K562 (cell line): Measurements from ENCODE around the gene SRRM4. TPM values are rescaled to one million over a fixed set of nuclear protein-coding genes. Genes with fewer than 3 reads are reported as not detected.

Experiments
- ATAC-seq: fragments of 200-7000 bp; cut with Tn5 transposase; 3 replicates; pipeline ENCODE4 v1.9.1; 2020; ENCODE audit warnings: moderate library complexity
- BruUV-seq: library from RNA; stranded (reverse); fragments of 400-500 nt; replicated peaks from 2 replicates; lab custom pipeline; 2021; lab: Mats Ljungman, UMichigan
- CTCF ChIA-PET: fragments of 300-600 bp; formaldehyde crosslinking; extraction: SDS; loops from one replicate; lab custom pipeline; 2021; ENCODE audit warnings: low intra/inter-chr PET ratio; lab: Yijun Ruan, JAX
- POLR2A ChIA-PET: fragments of 300-600, 350-650 bp; sonication (Branson Sonifier 250); formaldehyde crosslinking; extraction: SDS; loops from one replicate; lab custom pipeline; 2021; ENCODE audit warnings: antibody characterized with exemption, inconsistent platforms; lab: Yijun Ruan, JAX
- DNase-seq, 4 experiments: peaks; one replicate each; pipeline versions ENCODE4 v3.0.0 to v3.0.0-alpha.2; 2011 to 2018; ENCODE audit warnings: low spot score in 3 of 4, mixed read lengths in 3 of 4; ENCODE audit errors: extremely low read depth in 1 of 4
- FAIRE-seq: peaks from 2 replicates; lab custom pipeline; 2011; peaks lifted over from hg19 to GRCh38; lab: Jason Lieb, UNC
- H2AFZ ChIP-seq: 2 replicates; pipeline ENCODE4 v1.6.0; 2011; ENCODE audit warnings: low read depth, low read length, control low read depth, inconsistent platforms
- H3K27ac ChIP-seq: fragments of 200-600 bp; 3 replicates; pipeline ENCODE4 v1.8.0; 2011; ENCODE audit warnings: low read depth, mild to moderate bottlenecking, control low read depth, inconsistent platforms, low read length, moderate library complexity, mixed read lengths; ENCODE audit errors: extremely low read depth
- H3K27me3 ChIP-seq, 2 experiments: fragments of 300-600 bp in 1 of 2; 2 replicates in 1 of 2; 3 replicates in 1 of 2; pipeline versions ENCODE4 v1.6.0 to v1.8.0; 2011; ENCODE audit warnings: inconsistent platforms in 2 of 2, low read length in 2 of 2, mild to moderate bottlenecking in 1 of 2, mixed read lengths in 1 of 2, moderate library complexity in 1 of 2; ENCODE audit not compliant: control insufficient read depth in 2 of 2, insufficient read depth in 2 of 2
- H3K36me3 ChIP-seq: fragments of 300-600 bp; 3 replicates; pipeline ENCODE4 v1.8.0; 2011; ENCODE audit warnings: mild to moderate bottlenecking, low read length, inconsistent platforms; ENCODE audit not compliant: control insufficient read depth, insufficient read depth
- H3K4me1 ChIP-seq, 2 experiments: fragments of 200-600 bp in 1 of 2; replicated peaks in 1 of 2; 2 replicates in 1 of 2; 3 replicates in 1 of 2; pipeline versions ENCODE4 v1.5.1 to v1.8.0; 2011; ENCODE audit warnings: inconsistent platforms in 2 of 2, low read length in 2 of 2, mild to moderate bottlenecking in 1 of 2, mixed read lengths in 1 of 2, moderate library complexity in 1 of 2; ENCODE audit not compliant: control insufficient read depth in 2 of 2, insufficient read depth in 2 of 2
- H3K4me2 ChIP-seq: 2 replicates; pipeline ENCODE4 v1.6.1; 2011; ENCODE audit warnings: low read length, control low read depth, inconsistent platforms, mixed read lengths; ENCODE audit not compliant: insufficient read depth
- H3K4me3 ChIP-seq: fragments of 200-600 bp; sonication (generic), shearing (Covaris generic); 2 replicates; pipeline ENCODE4 v1.5.1; 2016; ENCODE audit warnings: control low read depth, inconsistent platforms
- H3K79me2 ChIP-seq: fragments of 200-600 bp; 3 replicates; pipeline ENCODE4 v1.8.0; 2011; ENCODE audit warnings: low read length, inconsistent platforms; ENCODE audit not compliant: control insufficient read depth, insufficient read depth
- H3K9ac ChIP-seq, 2 experiments: 2 replicates each; pipeline versions ENCODE4 v1.6.0 to v1.6.1; 2011; ENCODE audit warnings: low read depth in 2 of 2, low read length in 2 of 2, control low read depth in 1 of 2, inconsistent platforms in 1 of 2, mild to moderate bottlenecking in 1 of 2, mixed read lengths in 1 of 2; ENCODE audit not compliant: insufficient read depth in 1 of 2
- H3K9me1 ChIP-seq: one replicate; pipeline ENCODE4 v1.6.0; 2011; ENCODE audit warnings: inconsistent platforms, mild to moderate bottlenecking, low read length, moderate library complexity; ENCODE audit not compliant: control insufficient read depth, insufficient read depth
- H3K9me3 ChIP-seq: replicated peaks from 2 replicates; pipeline ENCODE4 v1.5.1; 2011; ENCODE audit warnings: low read depth, low read length, inconsistent platforms; ENCODE audit not compliant: control insufficient read depth, insufficient read depth
- H4K20me1 ChIP-seq: replicated peaks from 2 replicates; pipeline ENCODE4 v1.6.1; 2011; ENCODE audit warnings: low read length, inconsistent platforms, mixed read lengths; ENCODE audit not compliant: control insufficient read depth, insufficient read depth
- MLLT1 ChIP-seq, 2 experiments: fragments of 450-650 bp; IDR thresholded peaks; 2 replicates each; pipeline ENCODE4 v1.6.1; 2016
- RERE ChIP-seq: sonication (generic); formaldehyde crosslinking; IDR thresholded peaks from 2 replicates; pipeline ENCODE4 v1.8.0; 2023; ENCODE audit warnings: missing genetic modification reagents, mild to moderate bottlenecking, borderline replicate concordance
- SMAD2 ChIP-seq: fragments of 150-350 bp; IDR thresholded peaks from 2 replicates; pipeline ENCODE4 v1.6.1; 2014; ENCODE audit warnings: low read depth, mild to moderate bottlenecking, low read length
- SPI1 ChIP-seq: IDR thresholded peaks from 2 replicates; pipeline ENCODE4 v1.6.1; 2011; ENCODE audit warnings: low read depth, low read length, control low read depth, borderline replicate concordance
- STAT5A ChIP-seq: IDR thresholded peaks from 2 replicates; pipeline ENCODE4 v1.6.1; 2012; ENCODE audit warnings: low read length, inconsistent platforms, borderline replicate concordance
- TBL1XR1 ChIP-seq, 2 experiments: IDR thresholded peaks; 2 replicates each; pipeline ENCODE4 v1.6.1; 2012; ENCODE audit warnings: improper control_type of control experiment in 2 of 2, low read length in 2 of 2, mild to moderate bottlenecking in 1 of 2
- THRAP3 ChIP-seq: fragments of 450-650 bp; IDR thresholded peaks from 2 replicates; pipeline ENCODE4 v1.6.1; 2016; ENCODE audit warnings: mild to moderate bottlenecking, inconsistent platforms, borderline replicate concordance
- ZNF143 ChIP-seq: sonication (generic); formaldehyde crosslinking; IDR thresholded peaks from 2 replicates; pipeline ENCODE4 v1.9.0; 2022; ENCODE audit warnings: mild to moderate bottlenecking, missing genetic modification reagents
- ZNF239 ChIP-seq: fragments of 250-450 bp; sonication (Bioruptor Pico); IDR thresholded peaks from 2 replicates; pipeline ENCODE4 v1.4.0; 2020; ENCODE audit warnings: mild to moderate bottlenecking
- ZNF77 ChIP-seq: fragments of 250-450 bp; sonication (Bioruptor Pico); IDR thresholded peaks from 2 replicates; pipeline ENCODE4 v1.5.0; 2020
- WGBS: fragments of 100-300 bp; shearing (Covaris generic); methylation state at CpG from one replicate; pipeline ENCODE4 v1.1.6; 2016; ENCODE audit warnings: low coverage, mixed read lengths; ENCODE audit not compliant: insufficient coverage; ENCODE audit errors: missing lambda C conversion rate; 5-methylcytosine and 5-hydroxymethylcytosine counted together
- in situ Hi-C: fragments of 300-500 bp; cut with MboI; formaldehyde crosslinking; loops from 4 replicates; pipeline ENCODE4 v1.15.0; 2018; ENCODE audit warnings: inconsistent platforms, mixed read lengths
- intact Hi-C: fragments of 100-400 bp; cut with micrococcal nuclease; formaldehyde crosslinking; loops from 2 replicates; pipeline ENCODE4 v1.14.2; 2022
- polyA plus RNA-seq, 8 experiments: library from polyadenylated mRNA; depleted of rRNA in 4 of 8; stranded (reverse) in 5 of 8; unstranded in 3 of 8; fragments of >200 nt; fragmentation: Nextera tagmentation in 2 of 8; fragmentation: Illumina TruSeq in 1 of 8; extraction: Ambion mirVana in 2 of 8; extraction: Trizol in 1 of 8; gene quantifications; 2 replicates each; pipeline versions ENCODE4 v1.2.1 to v1.2.3, GENCODE V29; 2011 to 2014; ENCODE audit warnings: inconsistent platforms in 1 of 8, missing spikeins in 1 of 8
- total RNA-seq, 7 experiments: library from RNA; depleted of rRNA in 6 of 7; stranded (reverse); fragments of >200 nt in 6 of 7; fragmentation: Illumina TruSeq in 2 of 7; extraction: Trizol in 2 of 7; gene quantifications; 2 replicates each; pipeline versions ENCODE4 v1.2.1 to v1.2.3, GENCODE V29; 2011 to 2021; ENCODE audit warnings: low replicate concordance in 1 of 7

Gene SRRM4
- total and polyA plus RNA-seq, 9 of the 15 experiments (the other 6 are each of a cell fraction or from before 2014, with no cell fraction given) = not detected

GRCh38 chr12:119157978-119158377 is 176.6 kb downstream of the SRRM4 start:
- DNase-seq = no peak
- no peaks in the 10 kb centered on the region for H3K79me2 ChIP-seq
- ATAC-seq = no peak
- no peaks in the 10 kb centered on the region for H3K9me1 ChIP-seq
- no peak for FAIRE-seq
- H3K4me3 ChIP-seq = no peak overlapping the region
- no peaks in the 10 kb centered on the region for H3K9me3 ChIP-seq
- H3K4me1 ChIP-seq = peaks cover 7 to 26% of the 10 kb centered on the region in 2 experiments; a peak in 4 of 5 replicates
- POLR2A ChIA-PET = no interaction called here
- no TSS peak for BruUV-seq
- no peak overlapping the region for H3K27ac ChIP-seq
- no peak overlapping the region for H3K9ac ChIP-seq
- in situ Hi-C loops (no loop called here), intact Hi-C loops (no loop called here)
- no peaks in the 10 kb centered on the region for H4K20me1 ChIP-seq
- H2AFZ ChIP-seq = no peak overlapping the region
- H3K36me3 ChIP-seq = no peaks in the 10 kb centered on the region
- no peak overlapping the region for H3K4me2 ChIP-seq
- TF ChIP-seq MLLT1 (IDR thresholded peaks at IDR 0.05) = no peak
- no peak for TF ChIP-seq THRAP3
- no peak for TF ChIP-seq SPI1
- no peak for TF ChIP-seq RERE (CRISPR knock-in tag)
- TF ChIP-seq ZNF143 (CRISPR knock-in tag) = no peak
- TF ChIP-seq ZNF77 (CRISPR knock-in tag) = no peak
- no peak for TF ChIP-seq STAT5A
- no peak for TF ChIP-seq ZNF239 (CRISPR knock-in tag)
- TF ChIP-seq TBL1XR1 (IDR thresholded peaks at IDR 0.05; ENCODE audit: low read length in 2 of 2) = no peak
- no peak for TF ChIP-seq SMAD2
- H3K27me3 ChIP-seq = peaks cover 0 to 2% of the 10 kb centered on the region in 2 experiments; a peak in 1 of 5 replicates
- WGBS = 3% methylated on average over 5 of the region's 7 CpGs
- CTCF ChIA-PET = no interaction called here
